ENCODE results near the gene RNF166. TPM values are rescaled to one million over a fixed set of nuclear protein-coding genes. Genes with fewer than 3 reads are reported as not detected.

Gene RNF166
- total RNA-seq, 1 donor from 2014 or later, result 50.6 TPM

DNA sequence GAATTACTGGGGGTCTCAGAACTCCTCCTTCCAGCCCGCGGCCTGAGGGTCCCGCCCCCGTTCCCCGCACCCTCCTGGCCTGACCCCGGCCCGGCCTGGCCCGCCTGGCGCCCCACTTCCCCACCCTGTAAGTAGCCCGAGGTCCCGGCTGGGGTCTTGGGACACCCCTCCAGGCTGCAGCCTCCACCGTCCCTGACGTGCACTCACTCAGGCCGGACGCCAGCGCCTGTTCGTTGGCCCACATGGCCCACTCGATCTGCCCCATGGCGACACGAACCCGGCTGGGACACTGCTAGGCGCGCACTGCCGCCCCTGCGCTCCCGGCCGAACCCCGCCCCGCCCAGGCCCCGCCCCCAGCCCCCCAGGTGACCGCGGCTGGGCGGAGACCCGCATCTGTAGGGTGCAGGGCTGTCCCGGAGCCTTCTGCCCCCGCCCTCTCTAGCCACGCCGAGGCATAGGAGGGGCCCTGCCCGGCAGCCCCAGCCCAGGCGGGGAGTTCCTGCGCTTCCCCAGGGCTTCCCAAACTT lies 55.4 kb downstream of the RNF166 start, which contains the start of gene CYBA:
Gene CYBA, minus strand, starts transcription at position 305 of the 527 bp plus-strand sequence. Its CDS starts 40 bp downstream, at position 265.
- peak within 1 kb of the TSS; percentile 78 for H3K4me3 ChIP-seq
- H3K36me3 ChIP-seq, result peaks cover 16% of the 10 kb centered on the region
- H3K4me1 ChIP-seq, result peaks cover 21% of the 10 kb centered on the region
- DNase-seq (peak; percentile 89), ATAC-seq (peak; percentile 86)
- intact Hi-C loops (cut with DNase I), result no loop called here
- H3K27ac ChIP-seq, result peak within 1 kb of the TSS; percentile 84
- TF ChIP-seq, protein P1, sequence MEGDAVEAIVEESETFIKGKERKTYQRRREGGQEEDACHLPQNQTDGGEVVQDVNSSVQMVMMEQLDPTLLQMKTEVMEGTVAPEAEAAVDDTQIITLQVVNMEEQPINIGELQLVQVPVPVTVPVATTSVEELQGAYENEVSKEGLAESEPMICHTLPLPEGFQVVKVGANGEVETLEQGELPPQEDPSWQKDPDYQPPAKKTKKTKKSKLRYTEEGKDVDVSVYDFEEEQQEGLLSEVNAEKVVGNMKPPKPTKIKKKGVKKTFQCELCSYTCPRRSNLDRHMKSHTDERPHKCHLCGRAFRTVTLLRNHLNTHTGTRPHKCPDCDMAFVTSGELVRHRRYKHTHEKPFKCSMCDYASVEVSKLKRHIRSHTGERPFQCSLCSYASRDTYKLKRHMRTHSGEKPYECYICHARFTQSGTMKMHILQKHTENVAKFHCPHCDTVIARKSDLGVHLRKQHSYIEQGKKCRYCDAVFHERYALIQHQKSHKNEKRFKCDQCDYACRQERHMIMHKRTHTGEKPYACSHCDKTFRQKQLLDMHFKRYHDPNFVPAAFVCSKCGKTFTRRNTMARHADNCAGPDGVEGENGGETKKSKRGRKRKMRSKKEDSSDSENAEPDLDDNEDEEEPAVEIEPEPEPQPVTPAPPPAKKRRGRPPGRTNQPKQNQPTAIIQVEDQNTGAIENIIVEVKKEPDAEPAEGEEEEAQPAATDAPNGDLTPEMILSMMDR (IDR thresholded peaks at IDR 0.05), result no peak
- H3K27me3 ChIP-seq, result no peaks in the 10 kb centered on the region
- no peaks in the 10 kb centered on the region for H3K9me3 ChIP-seq

DNA sequence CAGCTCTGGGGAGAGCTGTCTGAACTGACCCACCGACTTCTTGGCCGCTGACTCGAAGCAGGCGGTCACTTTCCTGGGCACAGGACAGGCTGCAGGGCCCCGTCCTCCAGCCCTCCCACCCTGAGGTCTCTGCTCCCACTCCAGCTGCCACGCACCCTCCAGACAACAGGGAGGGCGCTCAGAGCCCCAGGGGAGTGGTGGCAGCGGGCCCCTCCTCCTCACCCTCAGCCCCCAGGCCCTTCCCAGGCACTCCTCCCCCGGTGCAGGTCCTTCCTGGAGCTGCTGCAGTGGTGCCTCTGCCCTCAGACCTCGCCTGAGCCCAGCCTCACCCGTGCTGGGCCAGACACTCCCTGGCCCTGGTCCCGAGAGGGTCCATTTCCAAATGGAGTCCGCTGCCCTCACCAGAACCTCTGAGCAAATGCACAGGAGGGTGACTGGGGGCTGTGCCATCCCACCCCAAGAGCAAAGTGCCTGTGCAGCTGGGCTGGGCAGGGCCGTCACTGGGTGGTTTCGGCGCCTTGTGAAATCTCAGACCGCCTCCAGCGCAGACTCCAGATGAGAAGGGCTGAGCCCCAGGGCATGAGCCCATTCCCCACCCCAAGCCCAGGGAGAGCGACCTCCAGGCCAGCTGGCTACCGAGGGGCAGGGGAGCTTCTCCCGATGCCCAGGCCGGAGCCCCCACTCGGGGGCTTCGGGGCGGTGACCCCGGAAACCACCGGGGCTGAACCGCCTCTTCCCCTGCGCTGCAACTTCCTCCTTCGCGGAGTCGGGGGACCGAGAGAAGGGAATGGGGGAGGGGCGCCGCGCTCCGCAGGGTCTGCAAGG lies 56.1 kb downstream of the RNF166 start:
- peak; percentile 84 for DNase-seq
- Histone ChIP-seq H3K27me3 (no peaks in the 10 kb centered on the region), H3K4me3 (peak overlapping the region; percentile 78), H3K36me3 (peaks cover 10% of the 10 kb centered on the region), H3K27ac (peak overlapping the region; percentile 84), H3K4me1 (peaks cover 21% of the 10 kb centered on the region), H3K9me3 (no peaks in the 10 kb centered on the region)
- peak; percentile 58 for ATAC-seq
- intact Hi-C loops (cut with DNase I), result no loop called here
- TF ChIP-seq, protein P1 (IDR thresholded peaks at IDR 0.05), result no peak

DNA sequence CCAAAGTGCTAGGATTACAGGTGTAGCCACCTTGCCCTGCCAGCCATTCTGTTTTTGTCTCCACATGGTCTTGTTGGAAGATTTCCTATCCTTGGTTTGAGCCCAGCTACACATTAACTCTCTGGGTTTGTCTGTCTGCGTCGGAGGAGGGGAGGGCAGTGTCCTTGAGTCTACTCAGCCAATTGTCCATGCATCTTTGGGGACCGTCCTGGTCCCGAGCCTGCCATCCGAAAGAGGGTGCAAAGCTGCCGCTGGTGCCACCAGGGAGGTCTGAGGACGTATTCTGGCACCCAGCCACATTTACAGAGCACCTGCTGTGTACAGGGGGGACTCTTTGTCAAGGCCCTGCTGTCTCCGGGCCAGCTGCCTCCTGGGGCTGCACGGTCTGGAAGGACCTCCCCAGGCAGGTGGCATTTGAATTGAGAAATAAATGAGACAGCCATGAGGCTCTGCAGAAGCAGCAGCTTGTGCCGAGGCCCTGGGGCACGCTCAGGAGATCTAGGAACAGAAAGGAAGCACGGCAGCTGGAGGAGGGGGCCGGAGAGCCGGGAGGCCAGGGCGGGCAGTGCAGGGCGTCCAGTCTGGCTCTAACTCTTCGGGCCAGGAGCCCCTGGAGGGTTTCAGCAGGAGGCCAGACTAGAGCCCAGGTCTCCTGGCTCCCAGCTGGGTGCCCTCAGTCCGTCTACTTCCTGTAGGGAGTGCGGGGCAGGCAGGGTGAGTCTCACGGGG lies 56.8 kb downstream of the RNF166 start:
- intact Hi-C loops (cut with DNase I), result no loop called here
- H3K27me3 ChIP-seq, result no peaks in the 10 kb centered on the region
- peak; percentile 65 for DNase-seq
- peak overlapping the region; percentile 84 for H3K27ac ChIP-seq
- TF ChIP-seq, protein P1 (IDR thresholded peaks at IDR 0.05), result no peak
- H3K36me3 ChIP-seq, result peaks cover 2% of the 10 kb centered on the region
- peak overlapping the region; percentile 78 for H3K4me3 ChIP-seq
- no peak for ATAC-seq
- H3K4me1 ChIP-seq, result peaks cover 21% of the 10 kb centered on the region
- H3K9me3 ChIP-seq, result no peaks in the 10 kb centered on the region

DNA sequence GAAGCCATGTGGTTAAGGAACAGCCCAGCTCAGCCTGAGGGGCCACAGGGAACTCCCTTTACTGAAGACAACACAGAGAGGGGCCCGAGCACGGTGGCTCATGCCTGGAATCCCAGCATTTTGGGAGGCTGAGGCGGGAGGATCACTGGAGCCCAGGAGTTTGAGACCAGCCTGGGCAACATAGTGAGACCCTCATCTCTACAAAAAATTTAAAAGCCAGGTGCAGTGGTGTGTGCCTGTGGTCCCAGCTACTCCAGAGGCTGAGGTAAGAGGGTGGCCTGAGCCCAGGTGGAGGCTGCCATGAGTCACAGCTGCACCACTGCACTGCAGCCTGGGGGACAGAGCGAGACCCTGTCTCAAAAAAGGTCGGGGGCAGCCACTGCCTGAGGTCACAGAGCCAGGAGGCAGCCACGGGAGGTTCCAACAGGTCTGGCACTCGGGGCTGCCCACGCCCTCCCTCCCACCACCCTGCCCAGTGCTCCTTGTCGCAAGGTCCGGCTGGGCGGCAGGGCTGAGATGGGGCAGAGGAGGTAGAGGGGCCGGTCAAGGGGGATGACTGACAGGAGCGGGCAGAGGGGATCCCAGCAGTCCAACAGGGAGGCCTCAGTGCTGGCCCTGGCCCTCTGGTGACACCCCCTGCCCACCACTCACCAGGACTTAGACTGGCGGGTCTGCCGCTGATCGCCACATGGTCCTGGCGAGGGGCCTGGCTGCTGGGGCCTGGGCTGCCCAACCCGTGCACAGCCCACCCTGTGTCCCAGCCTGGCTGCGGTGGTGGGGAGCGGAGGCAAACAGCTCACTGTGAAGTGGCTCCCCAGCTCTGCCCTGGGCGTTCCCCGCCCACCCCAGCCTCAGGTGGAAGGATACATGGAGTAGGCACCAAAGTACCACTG lies 58.8 kb downstream of the RNF166 start:
- Histone ChIP-seq H3K4me3 (no peak overlapping the region), H3K27ac (no peak overlapping the region), H3K27me3 (no peaks in the 10 kb centered on the region), H3K9me3 (no peaks in the 10 kb centered on the region), H3K4me1 (peaks cover 21% of the 10 kb centered on the region), H3K36me3 (no peaks in the 10 kb centered on the region)
- TF ChIP-seq, protein P1 (IDR thresholded peaks at IDR 0.05), result no peak
- intact Hi-C loops (cut with DNase I), result no loop called here
- no peak for ATAC-seq
- no peak for DNase-seq

Small RNA genes within 50 kb of the gene (microRNA-seq; reads per million reads assigned to microRNA genes)
- not detected for gene MIR4722 (ENCODE audit: borderline microRNAs expressed)

Other genes starting within 250 kb of the RNF166 start
- gene ZC3H18, start 136.0 kb downstream of the RNF166 start, total RNA-seq, result 44.5 TPM
- gene IL17C, start 67.8 kb downstream of the RNF166 start, total RNA-seq, result not detected
- 257 TPM for gene CYBA, start 55.4 kb downstream of the RNF166 start, total RNA-seq
- gene MVD, start 43.3 kb downstream of the RNF166 start, total RNA-seq, result 104 TPM
- 7.0 TPM for gene SNAI3, start 19.9 kb downstream of the RNF166 start, total RNA-seq
- gene CTU2, start 95 bp upstream of the RNF166 start, total RNA-seq, result 21.3 TPM
- 196 TPM for gene PIEZO1, start 78.8 kb upstream of the RNF166 start, total RNA-seq
- gene CDT1, start 97.4 kb upstream of the RNF166 start, total RNA-seq, result 1.0 TPM
- gene APRT, start 105.5 kb upstream of the RNF166 start, total RNA-seq, result 85.2 TPM
- gene GALNS, start 150.5 kb upstream of the RNF166 start, total RNA-seq, result 32.8 TPM
- 43.9 TPM for gene TRAPPC2L, start 150.7 kb upstream of the RNF166 start, total RNA-seq
- not detected for gene PABPN1L, start 160.3 kb upstream of the RNF166 start, total RNA-seq